ENCODE measurements around the gene REG1A.

DNA sequence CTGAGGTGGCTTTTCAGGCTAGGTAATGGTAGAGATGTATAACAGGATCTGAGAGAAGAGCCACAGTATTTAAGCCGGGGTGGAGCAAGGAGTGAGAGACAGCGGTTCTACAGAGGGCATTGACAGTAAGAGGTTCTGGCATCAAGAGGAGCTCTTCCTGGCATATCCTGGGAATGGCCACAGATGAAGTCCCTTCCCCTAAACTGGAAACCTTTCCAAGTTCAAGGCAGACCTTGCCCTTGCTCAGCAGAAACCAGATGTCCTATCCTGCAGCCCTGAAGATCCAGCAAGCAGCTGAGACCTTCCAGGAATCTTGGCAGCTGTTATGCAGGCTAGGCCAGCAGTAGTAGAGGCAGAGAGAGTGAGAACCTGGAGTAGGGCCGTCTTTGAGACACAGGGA lies 18.1 kb downstream of the REG1A start:
- TF ChIP-seq EZH2 (IDR thresholded peaks at IDR 0.05; ENCODE audit: borderline replicate concordance, low read depth, low read length) (no peak), GTF2F1 (IDR thresholded peaks at IDR 0.05; ENCODE audit: low read depth, low read length) (no peak), RFX5 (IDR thresholded peaks at IDR 0.05; ENCODE audit: low read depth, low read length) (no peak), GATAD2A (IDR thresholded peaks at IDR 0.05) (no peak), CTCF (IDR thresholded peaks at IDR 0.05 in 2 of 3, conservative IDR thresholded peaks at IDR 0.05 in 1 of 3; ENCODE audit: insufficient read depth in 2 of 3, low read depth in 1 of 3, low read length in 3 of 3) (no peak)

Data from K562 (cell line).